ENCODE data around the gene GREB1L. TPM values are rescaled to one million over a fixed set of nuclear protein-coding genes. Genes with fewer than 3 reads are reported as not detected.

The GREB1L gene
- total and polyA plus RNA-seq, 10 of the 15 experiments (the other 5 are each of a cell fraction or from before 2014, with no cell fraction given) = under 0.01 to 0.11 (median 0.03) TPM; not detected in 1

DNA sequence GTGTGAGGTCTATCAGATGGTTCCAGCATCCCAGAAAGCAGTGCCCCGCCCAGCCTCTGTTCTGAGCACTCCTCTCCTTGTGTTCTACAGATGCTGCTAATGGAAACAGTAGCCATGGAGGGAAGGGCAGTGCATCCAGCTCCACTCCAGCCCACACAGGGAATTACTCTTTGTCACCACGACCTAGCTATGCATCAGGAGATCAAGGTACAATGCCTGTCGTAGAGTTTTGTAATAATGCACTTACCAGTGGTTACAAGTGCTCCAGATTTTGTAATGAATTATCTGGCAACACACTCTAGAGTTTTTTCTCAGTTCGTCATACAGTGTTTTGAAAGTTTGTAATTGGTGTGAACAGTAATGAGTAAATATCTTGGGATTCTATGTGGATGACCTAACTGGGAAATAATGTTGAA, 197.4 kb downstream of the GREB1L start:
- H3K36me3 ChIP-seq (ENCODE audit: control insufficient read depth in 2 of 2, insufficient read depth in 2 of 2, low read length in 1 of 2) = no peaks in the 10 kb centered on the region
- no peak for FAIRE-seq
- intact Hi-C loops (cut with micrococcal nuclease; ENCODE audit: unreplicated experiment) = loop anchor here (10.0 kb wide), 1 partner anchor 55 kb away; no protein-coding TSS in a partner anchor
- no peak overlapping the region for H3K27ac ChIP-seq (ENCODE audit: control insufficient read depth, insufficient read depth)
- H3K9me3 ChIP-seq (replicated peaks; ENCODE audit: control insufficient read depth, insufficient read depth, low read length) = no peaks in the 10 kb centered on the region
- no peaks in the 10 kb centered on the region for H4K20me1 ChIP-seq (ENCODE audit: control insufficient read depth, insufficient read depth)
- H3K9ac ChIP-seq (ENCODE audit: control insufficient read depth, insufficient read depth, low read length) = no peak overlapping the region
- ChIA-PET RAD21 (ENCODE audit: unreplicated experiment) (no interaction called here), CTCF (interaction anchor here (1.3 kb wide), 1 partner anchor 244 kb away, joined by 3 read pairs; no protein-coding TSS in a partner anchor), POLR2A (no interaction called here), SMC1A (ENCODE audit: uncharacterized antibody, unreplicated experiment) (no interaction called here)
- no peak for TF ChIP-seq USF2 (IDR thresholded peaks at IDR 0.05; ENCODE audit: borderline replicate concordance, low read depth, low read length)
- TF ChIP-seq KLF5 (IDR thresholded peaks at IDR 0.05; ENCODE audit: partially characterized antibody) = no peak
- TF ChIP-seq, protein P1, sequence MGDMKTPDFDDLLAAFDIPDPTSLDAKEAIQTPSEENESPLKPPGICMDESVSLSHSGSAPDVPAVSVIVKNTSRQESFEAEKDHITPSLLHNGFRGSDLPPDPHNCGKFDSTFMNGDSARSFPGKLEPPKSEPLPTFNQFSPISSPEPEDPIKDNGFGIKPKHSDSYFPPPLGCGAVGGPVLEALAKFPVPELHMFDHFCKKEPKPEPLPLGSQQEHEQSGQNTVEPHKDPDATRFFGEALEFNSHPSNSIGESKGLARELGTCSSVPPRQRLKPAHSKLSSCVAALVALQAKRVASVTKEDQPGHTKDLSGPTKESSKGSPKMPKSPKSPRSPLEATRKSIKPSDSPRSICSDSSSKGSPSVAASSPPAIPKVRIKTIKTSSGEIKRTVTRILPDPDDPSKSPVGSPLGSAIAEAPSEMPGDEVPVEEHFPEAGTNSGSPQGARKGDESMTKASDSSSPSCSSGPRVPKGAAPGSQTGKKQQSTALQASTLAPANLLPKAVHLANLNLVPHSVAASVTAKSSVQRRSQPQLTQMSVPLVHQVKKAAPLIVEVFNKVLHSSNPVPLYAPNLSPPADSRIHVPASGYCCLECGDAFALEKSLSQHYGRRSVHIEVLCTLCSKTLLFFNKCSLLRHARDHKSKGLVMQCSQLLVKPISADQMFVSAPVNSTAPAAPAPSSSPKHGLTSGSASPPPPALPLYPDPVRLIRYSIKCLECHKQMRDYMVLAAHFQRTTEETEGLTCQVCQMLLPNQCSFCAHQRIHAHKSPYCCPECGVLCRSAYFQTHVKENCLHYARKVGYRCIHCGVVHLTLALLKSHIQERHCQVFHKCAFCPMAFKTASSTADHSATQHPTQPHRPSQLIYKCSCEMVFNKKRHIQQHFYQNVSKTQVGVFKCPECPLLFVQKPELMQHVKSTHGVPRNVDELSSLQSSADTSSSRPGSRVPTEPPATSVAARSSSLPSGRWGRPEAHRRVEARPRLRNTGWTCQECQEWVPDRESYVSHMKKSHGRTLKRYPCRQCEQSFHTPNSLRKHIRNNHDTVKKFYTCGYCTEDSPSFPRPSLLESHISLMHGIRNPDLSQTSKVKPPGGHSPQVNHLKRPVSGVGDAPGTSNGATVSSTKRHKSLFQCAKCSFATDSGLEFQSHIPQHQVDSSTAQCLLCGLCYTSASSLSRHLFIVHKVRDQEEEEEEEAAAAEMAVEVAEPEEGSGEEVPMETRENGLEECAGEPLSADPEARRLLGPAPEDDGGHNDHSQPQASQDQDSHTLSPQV (IDR thresholded peaks at IDR 0.05) = no peak
- no peak for TF ChIP-seq STAT1 (conservative IDR thresholded peaks at IDR 0.05)
- no peak for TF ChIP-seq EGR1 (IDR thresholded peaks at IDR 0.05; ENCODE audit: borderline replicate concordance in 1 of 2, low read depth in 2 of 2, low read length in 2 of 2)
- TF ChIP-seq HDGF (IDR thresholded peaks at IDR 0.05) = no peak
- TF ChIP-seq ZBED1 (IDR thresholded peaks at IDR 0.05; ENCODE audit: borderline replicate concordance) = no peak
- TF ChIP-seq, protein P2, sequence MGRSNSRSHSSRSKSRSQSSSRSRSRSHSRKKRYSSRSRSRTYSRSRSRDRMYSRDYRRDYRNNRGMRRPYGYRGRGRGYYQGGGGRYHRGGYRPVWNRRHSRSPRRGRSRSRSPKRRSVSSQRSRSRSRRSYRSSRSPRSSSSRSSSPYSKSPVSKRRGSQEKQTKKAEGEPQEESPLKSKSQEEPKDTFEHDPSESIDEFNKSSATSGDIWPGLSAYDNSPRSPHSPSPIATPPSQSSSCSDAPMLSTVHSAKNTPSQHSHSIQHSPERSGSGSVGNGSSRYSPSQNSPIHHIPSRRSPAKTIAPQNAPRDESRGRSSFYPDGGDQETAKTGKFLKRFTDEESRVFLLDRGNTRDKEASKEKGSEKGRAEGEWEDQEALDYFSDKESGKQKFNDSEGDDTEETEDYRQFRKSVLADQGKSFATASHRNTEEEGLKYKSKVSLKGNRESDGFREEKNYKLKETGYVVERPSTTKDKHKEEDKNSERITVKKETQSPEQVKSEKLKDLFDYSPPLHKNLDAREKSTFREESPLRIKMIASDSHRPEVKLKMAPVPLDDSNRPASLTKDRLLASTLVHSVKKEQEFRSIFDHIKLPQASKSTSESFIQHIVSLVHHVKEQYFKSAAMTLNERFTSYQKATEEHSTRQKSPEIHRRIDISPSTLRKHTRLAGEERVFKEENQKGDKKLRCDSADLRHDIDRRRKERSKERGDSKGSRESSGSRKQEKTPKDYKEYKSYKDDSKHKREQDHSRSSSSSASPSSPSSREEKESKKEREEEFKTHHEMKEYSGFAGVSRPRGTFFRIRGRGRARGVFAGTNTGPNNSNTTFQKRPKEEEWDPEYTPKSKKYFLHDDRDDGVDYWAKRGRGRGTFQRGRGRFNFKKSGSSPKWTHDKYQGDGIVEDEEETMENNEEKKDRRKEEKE (IDR thresholded peaks at IDR 0.05) = no peak
- TF ChIP-seq CBX3 (IDR thresholded peaks at IDR 0.05; ENCODE audit: borderline replicate concordance, low read depth) = no peak
- TF ChIP-seq RFX5 (IDR thresholded peaks at IDR 0.05; ENCODE audit: low read depth, low read length) = no peak
- TF ChIP-seq TCF3 (IDR thresholded peaks at IDR 0.05; ENCODE audit: borderline replicate concordance, insufficient read depth, low read depth, low read length) = no peak
- TF ChIP-seq, protein P3, sequence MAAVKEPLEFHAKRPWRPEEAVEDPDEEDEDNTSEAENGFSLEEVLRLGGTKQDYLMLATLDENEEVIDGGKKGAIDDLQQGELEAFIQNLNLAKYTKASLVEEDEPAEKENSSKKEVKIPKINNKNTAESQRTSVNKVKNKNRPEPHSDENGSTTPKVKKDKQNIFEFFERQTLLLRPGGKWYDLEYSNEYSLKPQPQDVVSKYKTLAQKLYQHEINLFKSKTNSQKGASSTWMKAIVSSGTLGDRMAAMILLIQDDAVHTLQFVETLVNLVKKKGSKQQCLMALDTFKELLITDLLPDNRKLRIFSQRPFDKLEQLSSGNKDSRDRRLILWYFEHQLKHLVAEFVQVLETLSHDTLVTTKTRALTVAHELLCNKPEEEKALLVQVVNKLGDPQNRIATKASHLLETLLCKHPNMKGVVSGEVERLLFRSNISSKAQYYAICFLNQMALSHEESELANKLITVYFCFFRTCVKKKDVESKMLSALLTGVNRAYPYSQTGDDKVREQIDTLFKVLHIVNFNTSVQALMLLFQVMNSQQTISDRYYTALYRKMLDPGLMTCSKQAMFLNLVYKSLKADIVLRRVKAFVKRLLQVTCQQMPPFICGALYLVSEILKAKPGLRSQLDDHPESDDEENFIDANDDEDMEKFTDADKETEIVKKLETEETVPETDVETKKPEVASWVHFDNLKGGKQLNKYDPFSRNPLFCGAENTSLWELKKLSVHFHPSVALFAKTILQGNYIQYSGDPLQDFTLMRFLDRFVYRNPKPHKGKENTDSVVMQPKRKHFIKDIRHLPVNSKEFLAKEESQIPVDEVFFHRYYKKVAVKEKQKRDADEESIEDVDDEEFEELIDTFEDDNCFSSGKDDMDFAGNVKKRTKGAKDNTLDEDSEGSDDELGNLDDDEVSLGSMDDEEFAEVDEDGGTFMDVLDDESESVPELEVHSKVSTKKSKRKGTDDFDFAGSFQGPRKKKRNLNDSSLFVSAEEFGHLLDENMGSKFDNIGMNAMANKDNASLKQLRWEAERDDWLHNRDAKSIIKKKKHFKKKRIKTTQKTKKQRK (IDR thresholded peaks at IDR 0.05; ENCODE audit: low read depth, low read length) = no peak
- H3K27me3 ChIP-seq (replicated peaks in 1 of 2; ENCODE audit: control insufficient read depth in 2 of 2, insufficient read depth in 2 of 2, low read length in 1 of 2) = no peaks in the 10 kb centered on the region; a peak in 1 of 4 replicates
- DNase-seq (ENCODE audit: low read depth, low spot score) = no peak
- in situ Hi-C loops (cut with MboI) = loop anchor here (25.0 kb wide), 1 partner anchor 377 kb away; no protein-coding TSS in a partner anchor
- BruUV-seq (replicated peaks) = no TSS peak
- no peak for ATAC-seq
- H3K4me1 ChIP-seq (ENCODE audit: control insufficient read depth, insufficient read depth, low read length) = no peaks in the 10 kb centered on the region
- no peak overlapping the region for H2AFZ ChIP-seq (ENCODE audit: control insufficient read depth, low read depth, low read length)
- H3K4me2 ChIP-seq (ENCODE audit: control insufficient read depth, insufficient read depth) = no peak overlapping the region
- no peaks in the 10 kb centered on the region for H3K79me2 ChIP-seq (ENCODE audit: control insufficient read depth, insufficient read depth, low read length)
- H3K4me3 ChIP-seq = no peak overlapping the region
- 8% methylated on average over 4 of the region's 4 CpGs for WGBS (ENCODE audit: insufficient coverage, insufficient replicate concordance, low lambda C conversion rate, missing lambda C conversion rate)

All from GM12878 (cell line).